Natural killer cell (primary cell): ENCODE results near the gene CCL7. TPM values are rescaled to one million over a fixed set of nuclear protein-coding genes. Genes with fewer than 3 reads are reported as not detected.

ENCODE experiments used
- ATAC-seq, 3 donors: fragments of 150-1000 bp in 2 of 3; fragments of 200-7000 bp in 1 of 3; cut with Tn5 transposase; 1 replicate in 1 of 3; 2 replicates in 2 of 3; pipeline ENCODE4 v1.10.0; 2021; ENCODE audit warnings: mild to moderate bottlenecking in 2 of 3, moderate library complexity in 2 of 3
- DNase-seq, 2 donors: peaks; one replicate each; pipeline versions ENCODE4 v3.0.0 to v3.0.0-alpha.2; 2013 to 2021; ENCODE audit warnings: mixed read lengths in 1 of 2
- H3K27ac ChIP-seq: one replicate; pipeline ENCODE4 v1.5.1; 2013; ENCODE audit warnings: mild to moderate bottlenecking, low read length
- H3K27me3 ChIP-seq: one replicate; pipeline ENCODE4 v1.6.1; 2013; ENCODE audit warnings: low read length; ENCODE audit not compliant: control insufficient read depth, insufficient read depth
- H3K36me3 ChIP-seq: one replicate; pipeline ENCODE4 v1.6.1; 2013; ENCODE audit warnings: low read length; ENCODE audit not compliant: control insufficient read depth, insufficient read depth
- H3K4me1 ChIP-seq: one replicate; pipeline ENCODE4 v1.6.1; 2013; ENCODE audit warnings: low read length; ENCODE audit not compliant: control insufficient read depth, insufficient read depth
- H3K4me3 ChIP-seq: one replicate; pipeline ENCODE4 v1.5.1; 2013; ENCODE audit warnings: low read length
- H3K9me3 ChIP-seq: one replicate; pipeline ENCODE4 v1.6.1; 2013; ENCODE audit warnings: low read length; ENCODE audit not compliant: control insufficient read depth, insufficient read depth
- H3K27ac Mint-ChIP-seq, 2 donors: one replicate each; pipeline ENCODE4 v1.8.0; 2022; ENCODE audit warnings: mild to moderate bottlenecking in 2 of 2, mixed read lengths in 2 of 2, moderate library complexity in 1 of 2
- H3K27me3 Mint-ChIP-seq, 2 donors: one replicate each; pipeline ENCODE4 v1.8.0; 2022; ENCODE audit warnings: low read depth in 2 of 2, mixed read lengths in 2 of 2
- H3K36me3 Mint-ChIP-seq: one replicate; pipeline ENCODE4 v1.8.0; 2022; ENCODE audit warnings: mixed read lengths
- H3K4me1 Mint-ChIP-seq, 2 donors: one replicate each; pipeline ENCODE4 v1.8.0; 2022; ENCODE audit warnings: mixed read lengths in 2 of 2
- H3K4me3 Mint-ChIP-seq: one replicate; pipeline ENCODE4 v1.8.0; 2022; ENCODE audit warnings: mild to moderate bottlenecking, moderate library complexity, mixed read lengths
- H3K9me3 Mint-ChIP-seq, 2 donors: one replicate each; pipeline ENCODE4 v1.8.0; 2022; ENCODE audit warnings: mixed read lengths in 2 of 2
- WGBS: methylation state at CpG from one replicate; pipeline ENCODE4 v1.1.7; 2013; ENCODE audit warnings: missing lambda C conversion rate; ENCODE audit not compliant: insufficient coverage; 5-methylcytosine and 5-hydroxymethylcytosine counted together
- intact Hi-C: fragments of 100-400 bp; cut with micrococcal nuclease; formaldehyde crosslinking; loops from one replicate; pipeline ENCODE4 v1.14.2; 2022
- total RNA-seq, 4 donors: library from RNA; stranded (reverse); fragments of 120-200 nt in 1 of 4; gene quantifications; one replicate each; pipeline versions ENCODE4 v1.2.3 to v1.2.4, GENCODE V29; 2013 to 2022
- TF ChIP-seq, protein P1 (sequence below): fragments of 200-600 bp; IDR thresholded peaks from one replicate; pipeline ENCODE4 v1.8.0; 2022; ENCODE audit warnings: antibody characterized with exemption

The CCL7 gene
- total RNA-seq, 3 donors from 2014 or later (not counting 1 experiment from before 2014, with no cell fraction given) = not detected

DNA sequence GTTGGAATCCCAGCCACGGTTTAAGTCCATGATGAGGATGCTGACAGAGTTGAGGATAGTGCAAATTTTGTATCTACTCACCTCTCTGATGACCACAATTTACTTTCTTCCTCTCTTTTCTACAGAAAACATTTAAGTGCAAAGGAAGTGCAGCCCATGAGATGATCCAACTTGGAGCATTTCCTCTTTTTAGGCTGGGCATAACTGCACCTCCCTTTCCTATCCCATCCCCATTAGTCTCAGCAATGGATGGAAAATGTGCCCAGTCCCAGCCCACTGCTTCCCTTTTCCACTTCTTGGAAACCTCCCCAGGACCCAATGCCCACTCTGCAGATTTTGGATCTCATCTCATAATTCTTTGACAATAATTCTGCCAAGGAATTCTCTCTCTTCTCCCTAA, 32.6 kb downstream of the CCL7 start:
- H3K4me3 Mint-ChIP-seq = no peak overlapping the region
- Histone ChIP-seq H3K9me3 (no peaks in the 10 kb centered on the region), H3K27me3 (no peaks in the 10 kb centered on the region), H3K4me3 (no peak overlapping the region), H3K27ac (no peak overlapping the region), H3K36me3 (no peaks in the 10 kb centered on the region), H3K4me1 (no peaks in the 10 kb centered on the region)
- H3K9me3 Mint-ChIP-seq = no peaks in the 10 kb centered on the region
- peaks cover 19 to 29% of the 10 kb centered on the region in 2 donors for H3K27me3 Mint-ChIP-seq
- TF ChIP-seq, protein P1, sequence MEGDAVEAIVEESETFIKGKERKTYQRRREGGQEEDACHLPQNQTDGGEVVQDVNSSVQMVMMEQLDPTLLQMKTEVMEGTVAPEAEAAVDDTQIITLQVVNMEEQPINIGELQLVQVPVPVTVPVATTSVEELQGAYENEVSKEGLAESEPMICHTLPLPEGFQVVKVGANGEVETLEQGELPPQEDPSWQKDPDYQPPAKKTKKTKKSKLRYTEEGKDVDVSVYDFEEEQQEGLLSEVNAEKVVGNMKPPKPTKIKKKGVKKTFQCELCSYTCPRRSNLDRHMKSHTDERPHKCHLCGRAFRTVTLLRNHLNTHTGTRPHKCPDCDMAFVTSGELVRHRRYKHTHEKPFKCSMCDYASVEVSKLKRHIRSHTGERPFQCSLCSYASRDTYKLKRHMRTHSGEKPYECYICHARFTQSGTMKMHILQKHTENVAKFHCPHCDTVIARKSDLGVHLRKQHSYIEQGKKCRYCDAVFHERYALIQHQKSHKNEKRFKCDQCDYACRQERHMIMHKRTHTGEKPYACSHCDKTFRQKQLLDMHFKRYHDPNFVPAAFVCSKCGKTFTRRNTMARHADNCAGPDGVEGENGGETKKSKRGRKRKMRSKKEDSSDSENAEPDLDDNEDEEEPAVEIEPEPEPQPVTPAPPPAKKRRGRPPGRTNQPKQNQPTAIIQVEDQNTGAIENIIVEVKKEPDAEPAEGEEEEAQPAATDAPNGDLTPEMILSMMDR = no peak
- intact Hi-C loops = no loop called here
- no peak for ATAC-seq
- H3K36me3 Mint-ChIP-seq = no peaks in the 10 kb centered on the region
- no peaks in the 10 kb centered on the region for H3K4me1 Mint-ChIP-seq
- H3K27ac Mint-ChIP-seq = no peak overlapping the region
- DNase-seq = no peak
- whole genome bisulfite sequencing = 67% methylated on average over 1 of the region's 1 CpG

DNA sequence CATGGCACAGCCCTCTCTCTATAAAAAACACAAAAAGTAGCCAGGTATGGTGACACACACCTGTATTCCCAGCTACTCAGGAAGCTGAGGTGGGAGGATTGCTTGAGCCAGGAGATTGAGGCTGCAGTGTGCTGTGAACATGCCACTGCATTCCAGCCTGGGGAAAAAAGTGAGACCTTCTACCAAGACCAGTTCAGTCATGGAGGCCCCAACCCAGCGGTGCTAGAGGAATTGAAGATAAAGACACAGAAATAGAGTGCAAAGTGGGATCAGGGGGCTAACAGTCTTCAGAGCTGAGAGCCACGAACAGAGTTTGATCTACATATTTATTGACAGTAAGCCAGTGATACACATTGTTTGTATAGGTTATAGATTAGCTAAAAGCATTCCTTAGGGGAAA, 33.6 kb downstream of the CCL7 start:
- Histone ChIP-seq H3K27ac (no peak overlapping the region), H3K4me1 (no peaks in the 10 kb centered on the region), H3K36me3 (no peaks in the 10 kb centered on the region), H3K27me3 (no peaks in the 10 kb centered on the region), H3K9me3 (no peaks in the 10 kb centered on the region), H3K4me3 (no peak overlapping the region)
- no peak overlapping the region for H3K27ac Mint-ChIP-seq
- ATAC-seq (no peak), DNase-seq (no peak)
- no peaks in the 10 kb centered on the region for H3K9me3 Mint-ChIP-seq
- 95% methylated on average over 2 of the region's 2 CpGs for WGBS
- intact Hi-C loops = no loop called here
- no peaks in the 10 kb centered on the region for H3K4me1 Mint-ChIP-seq
- no peaks in the 10 kb centered on the region for H3K36me3 Mint-ChIP-seq
- TF ChIP-seq, protein P1 = no peak
- no peak overlapping the region for H3K4me3 Mint-ChIP-seq
- peaks cover 15 to 24% of the 10 kb centered on the region in 2 donors for H3K27me3 Mint-ChIP-seq

DNA sequence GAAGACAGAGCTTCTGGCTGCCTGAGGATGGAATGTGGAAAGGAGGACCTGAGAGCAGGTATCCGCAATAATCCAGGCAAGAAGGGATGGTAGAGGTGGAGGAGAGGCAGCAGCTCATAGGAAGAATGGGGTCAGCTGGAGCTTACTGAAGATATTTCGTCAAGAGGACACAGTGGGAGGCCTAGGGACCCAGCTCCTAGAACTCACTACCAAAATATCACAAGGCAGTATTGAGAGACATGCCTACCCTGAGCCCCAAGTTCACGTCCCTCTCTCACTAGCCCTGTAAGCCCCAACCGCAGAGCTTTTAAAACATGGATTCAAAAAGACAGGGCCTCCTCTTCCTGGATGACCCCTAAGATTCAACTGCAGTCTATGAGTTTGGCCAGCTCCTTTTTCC, 35.0 kb downstream of the CCL7 start:
- no peaks in the 10 kb centered on the region for H3K9me3 Mint-ChIP-seq
- TF ChIP-seq, protein P1 = no peak
- DNase-seq = no peak
- H3K4me3 Mint-ChIP-seq = no peak overlapping the region
- no peaks in the 10 kb centered on the region for H3K4me1 ChIP-seq
- no peak overlapping the region for H3K27ac Mint-ChIP-seq
- intact Hi-C loops = no loop called here
- ATAC-seq = no peak
- 90% methylated on average over 4 of the region's 4 CpGs for WGBS
- no peak overlapping the region for H3K27ac ChIP-seq
- no peaks in the 10 kb centered on the region for H3K27me3 ChIP-seq
- peaks cover 12 to 17% of the 10 kb centered on the region in 2 donors for H3K27me3 Mint-ChIP-seq
- no peaks in the 10 kb centered on the region for H3K9me3 ChIP-seq
- H3K36me3 ChIP-seq = no peaks in the 10 kb centered on the region
- H3K4me3 ChIP-seq = no peak overlapping the region
- no peaks in the 10 kb centered on the region for H3K4me1 Mint-ChIP-seq
- no peaks in the 10 kb centered on the region for H3K36me3 Mint-ChIP-seq

DNA sequence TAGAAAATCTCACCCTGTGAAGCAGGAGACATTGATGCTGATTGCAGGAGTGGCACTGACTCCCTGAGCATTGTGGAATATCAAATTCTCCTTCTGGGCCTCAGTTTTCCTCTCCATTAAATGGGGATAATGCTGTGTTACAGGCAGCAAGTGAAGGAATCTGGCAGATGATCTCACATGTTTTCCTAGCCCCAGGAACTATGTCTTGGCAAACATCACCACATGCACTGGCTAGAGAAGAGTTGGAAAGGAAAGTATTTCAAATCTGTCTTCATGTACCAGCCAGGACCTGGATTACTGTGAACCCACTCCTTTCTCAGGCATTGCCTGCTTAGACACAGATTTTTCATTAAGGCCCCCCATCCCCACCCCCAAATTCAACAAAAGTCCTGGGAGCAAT, 35.6 kb downstream of the CCL7 start:
- H3K4me1 Mint-ChIP-seq = no peaks in the 10 kb centered on the region
- no peaks in the 10 kb centered on the region for H3K27me3 ChIP-seq
- no peak for ATAC-seq
- H3K4me3 Mint-ChIP-seq = no peak overlapping the region
- no peak overlapping the region for H3K27ac Mint-ChIP-seq
- no peak overlapping the region for H3K4me3 ChIP-seq
- intact Hi-C loops = no loop called here
- H3K27me3 Mint-ChIP-seq = peaks cover 12 to 17% of the 10 kb centered on the region in 2 donors
- no peaks in the 10 kb centered on the region for H3K9me3 Mint-ChIP-seq
- TF ChIP-seq, protein P1 = no peak
- no peak for DNase-seq
- no peak overlapping the region for H3K27ac ChIP-seq
- no peaks in the 10 kb centered on the region for H3K36me3 Mint-ChIP-seq
- no peaks in the 10 kb centered on the region for H3K4me1 ChIP-seq
- H3K36me3 ChIP-seq = no peaks in the 10 kb centered on the region
- H3K9me3 ChIP-seq = no peaks in the 10 kb centered on the region
